22Rv1 (cell line): ENCODE measurements around the gene AQP7.
A peak's percentile ranks its signal among the peaks of the same experiment; 100 is the strongest.
"Not testable (repeated sequence)": the region's sequence is repeated elsewhere in the genome, so short reads cannot be mapped to it uniquely, and the experiment has no call there.

ENCODE experiments used
- H3K27ac ChIP-seq: fragments of 450-650 bp; 2 replicates; pipeline ENCODE4 v1.5.1; 2017
- ZFX ChIP-seq: fragments of 450-650 bp; IDR thresholded peaks from 2 replicates; pipeline ENCODE4 v1.6.1; 2017; ENCODE audit warnings: antibody characterized with exemption, borderline replicate concordance
- TF ChIP-seq, protein P1 (sequence below): fragments of 450-650 bp; IDR thresholded peaks from 2 replicates; pipeline ENCODE4 v1.5.1; 2017; ENCODE audit warnings: mild to moderate bottlenecking

The AQP7 gene

GRCh38 chr9:33402371-33402770, at the start of gene AQP7:
AQP7 (minus strand) TSS chr9:33402568; CDS start chr9:33401262, 1,306 bp downstream.
- not testable (repeated sequence) for H3K27ac ChIP-seq

- no peak for TF ChIP-seq ZFX
- TF ChIP-seq, protein P1, sequence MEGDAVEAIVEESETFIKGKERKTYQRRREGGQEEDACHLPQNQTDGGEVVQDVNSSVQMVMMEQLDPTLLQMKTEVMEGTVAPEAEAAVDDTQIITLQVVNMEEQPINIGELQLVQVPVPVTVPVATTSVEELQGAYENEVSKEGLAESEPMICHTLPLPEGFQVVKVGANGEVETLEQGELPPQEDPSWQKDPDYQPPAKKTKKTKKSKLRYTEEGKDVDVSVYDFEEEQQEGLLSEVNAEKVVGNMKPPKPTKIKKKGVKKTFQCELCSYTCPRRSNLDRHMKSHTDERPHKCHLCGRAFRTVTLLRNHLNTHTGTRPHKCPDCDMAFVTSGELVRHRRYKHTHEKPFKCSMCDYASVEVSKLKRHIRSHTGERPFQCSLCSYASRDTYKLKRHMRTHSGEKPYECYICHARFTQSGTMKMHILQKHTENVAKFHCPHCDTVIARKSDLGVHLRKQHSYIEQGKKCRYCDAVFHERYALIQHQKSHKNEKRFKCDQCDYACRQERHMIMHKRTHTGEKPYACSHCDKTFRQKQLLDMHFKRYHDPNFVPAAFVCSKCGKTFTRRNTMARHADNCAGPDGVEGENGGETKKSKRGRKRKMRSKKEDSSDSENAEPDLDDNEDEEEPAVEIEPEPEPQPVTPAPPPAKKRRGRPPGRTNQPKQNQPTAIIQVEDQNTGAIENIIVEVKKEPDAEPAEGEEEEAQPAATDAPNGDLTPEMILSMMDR: no peak
- H3K27ac ChIP-seq: no peak overlapping the region
Measured at GRCh38 chr9:33450621-33451146, 48.3 kb upstream of the AQP7 start.

- TF ChIP-seq, protein P1: no peak
- no peak for TF ChIP-seq ZFX
- no peak overlapping the region for H3K27ac ChIP-seq
Measured at GRCh38 chr9:33449715-33450114, 47.3 kb upstream of the AQP7 start.

GRCh38 chr9:33447799-33448553, 45.6 kb upstream of the AQP7 start:
- peak overlapping the region; percentile 82 for H3K27ac ChIP-seq
- TF ChIP-seq, protein P1: no peak
- no peak for TF ChIP-seq ZFX

GRCh38 chr9:33446946-33447798, 44.8 kb upstream of the AQP7 start, which contains the start of gene AQP3:
AQP3 (minus strand) TSS chr9:33447593; CDS start chr9:33447530, 63 bp downstream.
- TF ChIP-seq ZFX: no peak
- TF ChIP-seq, protein P1: peak; percentile 89
- H3K27ac ChIP-seq: peak within 1 kb of the TSS; percentile 82

- TF ChIP-seq, protein P1: no peak
- no peak for TF ChIP-seq ZFX
- peak overlapping the region; percentile 82 for H3K27ac ChIP-seq
Measured at GRCh38 chr9:33446240-33446945, 44.0 kb upstream of the AQP7 start.
